Stimulated activated CD4-positive, alpha-beta T cell treated with anti-CD3 and anti-CD28 coated beads, TNF-alpha, amount 100 ng/mL, for 48 hours (primary cell): Measurements from ENCODE around the gene PAGE2B.
"Not testable (repeated sequence)": the region's sequence is repeated elsewhere in the genome, so short reads cannot be mapped to it uniquely, and the experiment has no call there.

Source experiments
- DNase-seq, 3 donors: peaks; one replicate each; pipeline ENCODE4 v3.0.0-alpha.2; 2020; ENCODE audit warnings: low read depth in 3 of 3

PAGE2B gene

DNA sequence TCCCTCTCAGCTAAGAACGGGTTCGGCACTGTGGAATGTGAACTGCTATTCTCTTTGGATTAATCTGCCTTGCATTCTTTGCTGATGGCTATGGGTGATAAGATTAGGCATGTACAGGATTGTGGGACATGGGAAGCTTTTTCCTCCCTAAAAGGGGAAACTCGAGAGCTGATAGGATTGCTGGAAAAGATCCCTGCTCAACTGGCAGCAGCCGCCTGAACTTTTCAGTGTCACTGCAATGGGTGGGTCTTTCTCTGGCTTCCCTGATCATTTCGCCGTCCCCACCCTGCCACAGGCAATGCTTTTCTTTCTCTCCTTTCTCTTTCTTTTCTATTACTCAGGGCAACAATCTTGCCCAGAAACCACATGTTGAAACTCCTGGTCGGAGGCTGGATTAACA, 34.5 kb downstream of the PAGE2B start:
- no peak for DNase-seq

GRCh38 chrX:55111578-55112254, 36.9 kb downstream of the PAGE2B start:
- no peak for DNase-seq

- not testable (repeated sequence) for DNase-seq
Observed at GRCh38 chrX:55116589-55116988, 41.8 kb downstream of the PAGE2B start.

DNA sequence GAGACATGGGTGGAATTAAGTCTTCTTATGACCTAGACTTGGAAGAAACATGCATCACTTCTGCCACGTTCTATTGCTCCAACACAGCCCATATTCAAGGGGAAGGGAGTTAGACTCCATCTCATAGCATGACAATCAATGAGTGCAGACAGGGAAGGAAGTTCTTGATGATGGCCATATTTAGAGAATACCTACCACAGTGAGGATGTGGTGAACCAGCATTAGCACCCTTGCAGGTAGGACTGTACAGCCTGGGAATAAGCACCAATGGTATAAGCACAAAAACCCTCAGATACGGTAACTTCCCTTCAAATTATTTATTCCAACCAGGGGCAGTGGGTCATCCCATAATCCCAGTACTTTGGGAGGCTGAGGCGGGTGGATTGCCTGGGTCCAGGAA, 43.7 kb downstream of the PAGE2B start:
- no peak for DNase-seq

- no peak for DNase-seq
Observed at GRCh38 chrX:55119271-55119670, 44.4 kb downstream of the PAGE2B start.

- no peak for DNase-seq
Observed at GRCh38 chrX:55119712-55120111, 44.9 kb downstream of the PAGE2B start.

- no peak for DNase-seq
Observed at GRCh38 chrX:55120761-55121358, 46.0 kb downstream of the PAGE2B start.

- no peak for DNase-seq
Observed at GRCh38 chrX:55123900-55124299, 49.1 kb downstream of the PAGE2B start.

DNA sequence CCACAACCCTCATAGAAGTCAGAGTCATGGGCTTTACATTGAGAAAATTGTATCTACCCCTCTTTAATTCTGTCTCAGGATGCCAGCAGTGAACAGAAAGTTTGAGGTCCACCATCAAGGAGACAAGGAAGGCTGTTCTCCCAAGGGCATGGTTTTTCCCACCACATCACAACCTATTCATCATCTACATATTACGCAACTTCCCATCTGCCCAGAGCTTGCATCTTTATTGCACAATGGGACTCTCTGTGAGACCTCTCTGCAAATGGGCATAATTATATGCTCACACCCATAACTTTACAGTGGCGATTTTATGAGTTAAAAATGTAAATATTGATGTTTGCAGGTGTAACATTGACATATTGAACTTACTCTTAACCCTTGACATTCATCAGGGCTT, 52.9 kb downstream of the PAGE2B start:
- no peak for DNase-seq
